ENCODE measurements around the gene TXNRD1.
"Not testable (repeated sequence)": the region's sequence is repeated elsewhere in the genome, so short reads cannot be mapped to it uniquely, and the experiment has no call there.

The TXNRD1 gene

DNA sequence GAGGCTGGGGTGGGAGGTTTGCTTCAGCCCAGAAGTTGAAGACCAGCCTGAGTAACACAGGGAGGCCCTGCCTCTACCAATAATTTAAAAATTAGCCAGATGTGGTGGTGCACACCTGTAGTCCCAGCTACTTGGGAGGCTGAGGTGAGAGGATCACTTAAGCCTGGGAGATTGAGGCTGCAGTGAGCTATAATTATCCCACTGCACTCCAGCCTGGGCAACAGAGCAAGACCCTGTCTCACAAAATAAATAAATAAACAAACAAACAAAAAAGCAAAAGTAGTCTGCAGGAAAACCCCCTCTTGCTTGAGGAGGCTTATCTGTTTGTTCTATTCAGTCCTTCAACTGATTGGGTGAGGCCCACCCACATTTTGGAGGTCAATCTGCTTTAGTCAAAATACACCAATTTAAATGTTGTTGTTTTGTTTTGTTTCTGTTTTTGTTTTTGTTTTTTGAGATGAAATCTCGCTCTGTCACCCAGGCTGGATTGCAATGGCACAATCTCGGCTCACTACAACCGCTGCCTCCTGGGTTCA lies 24.9 kb upstream of the TXNRD1 start:
- no peak for DNase-seq (ENCODE audit: low read depth in 2 of 2)

DNA sequence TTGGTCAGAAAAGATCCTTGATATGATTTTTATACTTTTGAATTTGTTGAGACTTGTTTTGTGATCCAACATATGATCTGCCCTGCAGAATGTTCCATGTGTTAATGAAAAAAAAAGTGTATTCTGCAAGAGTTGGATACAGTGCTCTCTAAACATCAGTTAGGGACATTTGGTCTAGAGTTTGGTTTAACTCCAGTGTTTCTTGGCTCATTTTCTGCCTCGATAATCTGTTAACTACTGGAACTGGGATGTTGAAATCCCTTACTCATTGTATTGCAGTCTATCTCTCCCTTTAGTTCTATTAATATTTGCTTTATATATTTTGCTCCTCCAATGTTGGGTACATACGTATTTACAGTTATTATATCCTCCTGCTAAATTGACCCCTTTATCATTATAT lies 18.3 kb upstream of the TXNRD1 start:
- no peak for DNase-seq (ENCODE audit: low read depth in 2 of 2)

DNA sequence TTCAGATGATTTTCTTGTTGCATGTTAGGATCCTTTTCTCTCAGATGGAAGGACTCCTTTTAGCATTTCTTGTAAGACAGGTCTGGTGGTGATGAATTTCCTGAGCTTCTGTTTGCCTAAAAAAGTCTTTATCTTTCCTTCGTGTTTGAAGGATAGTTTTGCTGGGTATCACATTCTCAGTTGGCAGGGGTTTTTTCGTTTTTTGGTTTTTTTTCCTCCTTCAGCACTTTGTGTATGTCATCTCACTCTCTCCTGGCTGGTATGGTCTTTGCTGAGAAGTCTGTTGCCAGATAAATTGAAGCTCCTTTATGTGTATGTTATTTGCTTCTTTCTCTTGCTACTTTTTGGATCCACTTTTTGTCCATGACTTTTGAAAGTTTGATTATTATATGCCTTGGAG lies 15.6 kb upstream of the TXNRD1 start:
- DNase-seq (ENCODE audit: low read depth in 2 of 2), result no peak

DNA sequence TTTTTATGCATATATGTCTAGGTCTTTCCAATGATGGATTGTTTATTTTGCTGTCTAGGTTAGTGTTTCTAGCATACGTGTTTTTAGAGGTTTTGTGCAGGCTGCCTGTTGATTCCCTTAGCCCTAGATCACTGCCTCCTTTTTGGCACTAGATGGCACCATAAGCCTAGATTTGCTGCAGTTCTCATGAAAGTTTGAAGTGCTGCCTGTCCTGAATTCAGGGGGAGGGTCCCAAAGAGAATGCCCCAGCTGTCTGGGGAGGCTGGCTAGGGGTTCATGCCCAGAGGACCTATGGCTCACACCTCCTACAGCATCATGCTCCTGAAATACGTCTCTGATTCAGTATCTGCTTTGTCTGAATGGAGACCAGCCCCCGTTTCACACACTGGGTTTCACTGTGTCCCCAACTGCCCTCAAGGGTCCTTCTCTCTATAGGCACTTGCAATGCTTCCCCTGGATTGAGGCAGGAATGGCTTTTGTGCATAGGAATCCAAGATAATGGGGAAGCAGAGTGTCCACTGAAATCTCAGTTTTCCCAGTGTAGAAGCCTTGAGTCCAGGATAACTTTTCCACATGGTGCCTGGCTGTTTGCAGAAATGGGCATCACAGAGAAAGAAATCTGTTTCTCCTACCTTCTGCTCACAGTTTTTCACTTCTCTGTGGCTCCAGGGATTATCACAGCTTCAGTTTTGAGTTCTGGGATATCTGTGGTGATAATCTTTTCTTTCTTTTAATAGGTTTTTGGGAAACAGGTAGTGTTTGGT lies 14.2 kb upstream of the TXNRD1 start:
- peak in 1 of 2 donors; percentile 11 for DNase-seq (ENCODE audit: low read depth in 2 of 2)

DNA sequence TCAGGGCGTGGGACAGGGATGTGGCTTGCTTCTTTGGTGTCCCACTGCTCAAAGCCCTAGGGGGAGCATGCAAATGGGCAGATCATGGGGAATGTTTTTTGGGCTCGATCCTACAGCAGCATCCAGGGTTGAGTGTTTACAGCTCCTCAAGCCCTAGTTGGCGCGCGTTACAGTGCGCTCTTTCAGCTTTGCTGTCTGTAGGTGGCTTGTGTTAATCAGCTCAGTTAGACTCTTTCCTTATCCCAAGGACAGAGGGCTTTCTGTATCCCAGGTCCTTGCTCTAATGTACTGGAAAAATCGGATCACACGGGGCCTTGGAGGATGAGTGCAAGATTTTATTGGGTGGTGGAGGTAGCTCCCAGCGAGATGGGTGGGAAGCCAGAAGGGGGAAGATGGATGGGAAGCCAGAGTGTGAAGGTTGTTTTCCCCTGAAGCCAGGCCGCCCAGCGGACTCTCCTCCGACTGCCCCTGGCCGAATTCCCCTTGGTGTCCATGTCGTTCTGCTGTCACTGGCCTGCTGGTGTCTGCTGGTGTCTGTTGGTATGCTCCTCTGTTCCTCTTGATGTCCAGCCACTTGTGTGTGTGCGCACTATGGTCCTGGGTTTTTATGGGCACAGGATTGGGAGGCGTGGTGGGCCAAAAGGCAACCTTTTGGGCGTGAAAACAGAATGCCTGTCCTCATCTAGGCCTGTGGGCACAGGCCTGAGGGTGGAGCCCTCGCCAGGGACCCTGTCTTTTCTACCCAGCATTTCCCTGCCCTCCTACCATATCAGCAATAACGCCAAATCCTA lies 10.7 kb upstream of the TXNRD1 start:
- no peak for DNase-seq (ENCODE audit: low read depth in 2 of 2)

DNA sequence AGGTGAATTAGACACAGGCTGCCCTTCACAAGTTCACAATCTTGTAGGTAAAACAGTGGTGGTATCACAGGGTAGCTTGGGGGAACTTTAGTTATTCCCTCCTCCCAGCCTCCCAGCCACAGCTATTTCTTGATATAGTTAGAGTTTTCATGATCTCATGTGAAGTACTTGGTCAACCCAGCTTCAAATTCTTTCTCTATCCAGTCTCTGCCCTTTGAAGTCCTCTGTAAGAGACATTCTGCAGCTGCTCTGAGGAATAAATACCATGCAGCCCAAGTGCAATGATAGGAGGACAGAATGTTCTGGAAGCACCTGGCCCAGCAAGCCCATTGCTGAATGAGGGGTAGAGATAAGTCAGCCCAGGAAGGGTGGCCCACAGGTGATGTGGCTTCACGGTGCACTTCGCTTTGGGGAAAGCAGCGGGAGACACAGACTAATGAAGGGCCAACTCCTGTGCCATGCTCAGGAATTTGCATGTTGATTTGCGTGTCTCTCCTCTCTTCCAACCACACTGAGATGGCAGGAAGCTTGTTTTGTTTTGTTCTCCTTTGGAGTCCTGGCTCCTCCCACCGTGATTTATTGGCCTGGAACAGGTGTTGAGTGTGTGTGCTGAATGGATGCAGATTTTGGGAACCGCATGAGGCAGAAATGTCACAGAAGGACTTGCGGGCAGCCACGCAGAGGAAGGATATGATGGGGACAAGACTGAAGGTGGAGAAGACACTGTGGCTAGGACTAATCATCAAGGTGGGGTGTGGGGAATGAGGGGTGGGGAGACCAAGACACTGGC lies 8.0 kb upstream of the TXNRD1 start:
- DNase-seq (ENCODE audit: low read depth in 2 of 2), result no peak

DNA sequence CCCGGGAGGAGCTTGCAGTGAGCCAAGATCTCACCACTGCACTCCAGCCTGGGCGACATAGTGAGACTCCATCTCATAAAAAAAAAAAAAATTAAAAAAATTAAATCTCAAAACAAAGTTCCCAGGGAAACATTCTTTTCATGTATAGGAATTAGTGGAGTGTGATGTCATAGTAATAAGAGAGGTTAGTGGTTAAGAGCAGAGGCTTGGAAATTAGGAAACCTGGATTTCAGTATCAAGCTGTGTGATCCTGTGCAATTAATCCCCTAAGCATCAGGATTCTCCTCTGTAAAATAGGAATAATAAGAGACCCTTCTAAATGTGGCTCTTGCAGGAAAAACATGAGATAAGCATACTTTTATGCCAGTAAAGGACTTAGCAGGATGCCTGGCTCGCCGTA lies 3.1 kb upstream of the TXNRD1 start:
- no peak for DNase-seq (ENCODE audit: low read depth in 2 of 2)

DNA sequence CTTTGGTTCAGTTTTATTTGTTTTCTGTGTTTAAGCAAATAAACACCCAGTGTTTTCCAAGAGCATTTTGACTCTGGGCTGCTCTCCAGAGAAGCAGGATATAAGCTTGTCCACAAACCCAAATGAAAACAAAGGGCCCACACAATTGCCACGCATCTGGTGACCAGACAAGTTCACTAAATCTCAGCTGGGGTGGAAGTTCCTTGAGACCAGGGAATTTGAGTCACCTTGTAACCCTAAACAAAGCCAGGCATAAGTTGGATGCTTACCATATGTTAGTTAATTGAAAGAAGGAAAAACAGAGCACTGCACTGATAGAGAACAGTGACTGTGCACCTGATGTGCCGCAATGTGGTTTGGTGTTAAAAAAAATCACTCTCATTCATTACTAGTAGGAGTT lies 1.6 kb upstream of the TXNRD1 start:
- DNase-seq (ENCODE audit: low read depth in 2 of 2), result no peak

DNA sequence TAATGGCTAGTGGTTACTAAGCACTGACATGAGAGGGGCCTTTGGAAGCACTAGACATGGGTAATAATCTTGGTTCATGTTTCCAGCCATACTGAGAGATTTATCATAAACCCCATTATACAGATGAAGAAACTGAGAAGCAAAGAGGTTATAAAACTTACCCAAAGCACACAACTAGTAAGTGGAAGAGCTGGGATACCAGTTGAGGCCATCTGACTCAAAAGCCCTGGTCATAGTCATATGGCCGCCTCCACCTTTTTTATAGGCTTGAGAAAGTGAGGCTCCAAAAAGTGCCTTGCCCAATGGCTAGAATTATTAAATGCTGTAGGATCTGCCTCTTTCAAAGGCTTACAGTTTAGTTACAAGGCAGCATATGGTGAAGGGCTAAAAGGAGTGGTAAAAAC lies 944 bp downstream of the TXNRD1 start:
- DNase-seq (ENCODE audit: low read depth in 2 of 2), result no peak

DNA sequence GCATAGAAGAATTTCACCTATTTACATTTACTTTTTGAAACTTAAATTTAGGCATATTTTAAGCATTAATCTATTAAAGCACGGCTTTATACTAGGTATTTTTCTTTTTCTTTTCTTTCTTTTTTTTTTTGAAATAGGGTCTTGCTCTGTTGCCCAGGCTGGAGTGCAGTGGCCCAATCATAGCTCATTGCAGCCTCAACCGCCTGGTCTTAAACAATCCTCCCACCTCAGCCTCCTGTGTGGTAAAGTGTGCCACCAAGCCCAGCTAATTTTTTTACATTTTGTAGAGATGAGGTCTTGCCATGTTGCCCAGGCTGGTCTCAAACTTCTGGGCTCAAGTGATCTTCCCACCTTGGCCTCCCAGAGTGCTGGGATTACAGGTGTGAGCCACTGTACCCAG lies 2.9 kb downstream of the TXNRD1 start:
- not testable (repeated sequence) for DNase-seq (ENCODE audit: low read depth in 2 of 2)

DNA sequence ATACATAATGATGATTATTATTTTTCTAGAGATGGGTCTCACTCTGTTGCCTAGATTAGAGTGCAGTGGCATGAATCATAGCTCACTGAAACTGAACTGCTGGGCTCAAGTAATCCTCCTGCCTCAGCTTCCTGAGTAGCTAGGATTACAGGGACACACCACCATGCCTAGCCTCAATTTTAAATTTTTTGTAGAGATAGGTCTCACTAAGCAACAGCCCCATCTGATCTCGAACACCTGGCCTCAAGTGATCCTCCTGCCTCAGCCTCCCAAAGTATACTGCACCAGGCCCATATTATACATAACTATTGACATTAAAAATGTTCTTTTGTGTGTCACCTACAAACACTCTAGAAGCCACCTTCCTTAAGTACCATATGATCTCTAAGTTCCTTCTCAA lies 3.4 kb downstream of the TXNRD1 start:
- DNase-seq (ENCODE audit: low read depth in 2 of 2), result no peak

DNA sequence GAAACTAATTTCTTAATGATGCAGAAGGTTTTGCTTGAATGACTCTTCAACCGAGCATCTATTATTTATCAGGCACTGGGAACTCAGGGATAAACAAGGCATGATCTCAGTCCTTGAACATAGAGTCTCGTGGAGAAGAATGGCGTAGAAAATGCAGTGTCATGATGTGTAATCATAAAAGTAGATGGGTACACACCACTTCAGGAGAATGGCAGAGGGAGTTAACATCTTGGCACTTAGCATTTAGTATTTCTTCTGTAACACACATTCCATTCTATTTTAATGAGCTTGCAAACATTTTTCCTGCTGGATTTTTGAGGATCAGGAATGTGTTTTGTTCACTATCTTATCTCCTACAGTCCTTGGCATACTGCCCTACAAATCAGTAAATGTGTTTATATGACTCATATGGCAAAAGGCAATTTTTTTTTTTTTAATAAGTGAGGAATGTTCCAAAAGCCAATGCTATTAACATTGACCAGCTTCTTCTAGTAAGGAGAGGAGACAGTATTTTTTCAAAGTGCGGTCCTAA lies 3.8 kb downstream of the TXNRD1 start:
- no peak for DNase-seq (ENCODE audit: low read depth in 2 of 2)

DNA sequence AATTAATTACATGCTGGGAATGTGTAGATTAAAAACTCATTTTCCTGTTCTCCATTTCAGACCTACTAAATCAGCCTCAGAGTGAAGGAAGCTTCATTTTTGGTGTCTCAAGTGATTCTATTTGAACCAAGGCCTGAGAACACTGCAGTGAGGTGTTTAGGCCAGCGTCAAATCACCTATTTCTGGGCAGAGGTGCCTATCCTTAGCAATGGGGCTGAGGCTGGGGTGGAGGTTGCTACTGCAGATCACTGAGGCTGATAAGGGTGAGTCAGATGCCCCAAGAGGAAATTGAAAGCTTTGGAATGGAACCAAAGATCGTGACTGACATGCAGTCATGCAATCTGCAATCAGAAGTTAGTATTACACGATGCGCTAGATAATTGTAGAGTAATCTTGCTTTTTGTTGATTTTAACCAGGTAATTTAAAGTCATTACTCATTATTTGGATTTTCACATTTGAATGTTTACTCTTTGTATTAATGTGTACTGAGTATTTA lies 4.4 kb downstream of the TXNRD1 start:
- peak in 1 of 2 donors; percentile 23 for DNase-seq (ENCODE audit: low read depth in 2 of 2)

DNA sequence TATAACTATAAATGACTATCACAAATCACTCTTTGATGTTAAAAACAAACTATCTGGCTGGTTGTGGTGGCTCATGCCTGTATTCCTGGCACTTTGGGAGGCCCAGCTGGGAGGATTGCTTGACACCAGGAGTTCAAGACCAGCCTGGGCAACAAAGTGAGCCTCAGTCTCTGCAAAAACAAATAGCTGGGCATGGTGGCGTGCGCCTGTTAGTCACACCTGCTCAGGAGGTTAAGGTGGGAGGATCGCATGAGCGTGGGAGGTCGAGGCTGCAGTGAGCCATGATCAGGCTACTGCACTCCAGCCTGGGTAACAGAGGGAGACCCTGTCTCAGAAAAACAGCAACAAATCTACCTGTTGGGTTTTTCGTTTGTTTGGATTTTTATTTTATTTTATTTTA lies 5.4 kb downstream of the TXNRD1 start:
- DNase-seq (ENCODE audit: low read depth in 2 of 2), result no peak

DNA sequence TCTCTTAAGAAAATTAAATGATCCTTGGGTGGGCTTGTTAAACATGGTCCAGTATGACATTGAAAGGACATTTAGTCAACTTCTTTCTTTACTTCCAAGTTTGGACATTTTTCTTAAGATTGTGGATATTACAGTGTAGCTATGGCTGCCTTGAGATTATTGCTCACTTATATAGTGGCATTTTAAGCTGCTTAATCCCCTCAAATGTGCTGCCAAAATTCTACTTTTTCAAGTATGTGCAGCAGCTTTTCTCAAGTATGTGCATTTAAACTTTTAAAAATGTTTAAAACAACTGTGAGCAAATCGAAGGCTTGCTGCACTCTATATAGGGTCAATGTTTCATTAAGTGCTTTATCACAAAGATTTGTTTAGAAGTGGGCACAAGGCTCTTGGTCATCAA lies 7.4 kb downstream of the TXNRD1 start:
- no peak for DNase-seq (ENCODE audit: low read depth in 2 of 2)

DNA sequence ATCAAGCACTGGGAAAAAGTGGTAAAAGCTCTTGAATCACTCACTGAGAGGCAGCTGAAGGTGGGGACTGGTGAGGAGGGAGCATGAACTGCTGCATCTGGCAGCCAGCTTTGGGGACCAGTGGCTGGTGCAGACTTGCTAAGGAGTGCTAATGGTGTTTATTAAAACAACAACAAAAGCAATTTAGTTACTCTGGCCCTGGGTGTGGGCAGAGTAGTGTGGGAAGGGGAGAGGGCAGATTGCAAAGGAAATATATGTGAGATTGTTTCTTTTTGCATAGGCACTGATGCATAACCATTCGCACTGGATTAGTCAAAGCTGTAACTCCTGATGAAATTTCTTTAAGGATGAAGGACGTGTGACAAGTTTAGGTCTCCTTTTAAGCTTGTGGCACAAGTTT lies 8.1 kb downstream of the TXNRD1 start:
- no peak for DNase-seq (ENCODE audit: low read depth in 2 of 2)

DNA sequence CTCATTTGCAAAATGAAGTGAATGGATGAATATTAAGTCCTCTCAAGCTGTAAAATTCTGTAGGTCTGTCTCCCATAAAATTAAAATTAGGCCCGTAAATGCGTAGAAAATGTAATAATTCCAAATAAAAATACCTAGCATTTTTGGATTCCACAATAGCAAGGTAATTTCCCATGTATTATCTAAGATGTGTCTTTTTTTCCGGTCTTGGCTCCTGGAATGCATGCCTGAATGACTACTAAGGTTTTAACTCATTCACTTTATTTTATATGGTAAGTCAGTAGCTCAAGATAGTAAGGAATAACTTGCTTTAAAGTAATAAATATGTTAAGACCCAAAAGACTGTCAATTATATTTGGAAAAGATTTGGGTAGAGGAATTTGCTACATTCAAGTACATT lies 11.1 kb downstream of the TXNRD1 start:
- no peak for DNase-seq (ENCODE audit: low read depth in 2 of 2)

DNA sequence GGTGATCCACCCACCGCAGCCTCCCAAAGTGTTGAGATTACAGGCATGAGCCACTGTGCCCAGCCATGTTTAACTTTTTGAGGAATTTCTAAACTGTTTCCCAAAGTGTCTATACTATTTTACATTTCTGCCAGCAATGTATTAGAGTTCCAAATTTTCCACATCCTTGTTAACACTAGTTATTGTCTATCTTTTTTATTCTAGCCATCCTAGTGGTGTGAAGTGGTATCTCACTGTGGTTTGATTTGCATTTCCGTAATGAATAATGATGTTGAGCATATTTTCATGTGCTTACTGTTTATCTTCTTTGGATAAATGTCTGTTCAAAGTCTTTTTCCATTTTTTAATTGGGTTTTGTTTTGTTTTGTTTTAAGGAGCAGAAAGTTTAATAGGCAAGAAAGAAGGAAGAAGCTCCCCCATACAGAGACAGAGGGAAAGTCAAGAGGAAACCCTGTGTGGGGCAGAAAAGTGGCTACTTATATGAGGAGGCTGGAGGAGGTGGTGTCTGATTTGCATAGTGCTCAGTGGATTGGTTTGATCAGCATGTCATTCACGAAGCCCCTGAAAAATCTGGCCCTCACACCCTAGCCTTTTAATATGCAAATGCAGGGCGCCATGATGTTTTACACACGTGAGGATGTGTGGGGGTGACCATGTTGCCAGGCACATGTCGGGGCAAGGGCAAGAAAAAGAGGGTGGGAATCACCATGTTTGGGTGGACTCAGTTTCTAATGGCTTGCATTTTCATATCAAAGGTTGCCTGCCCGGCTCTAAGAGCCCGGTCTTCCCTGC lies 14.9 kb downstream of the TXNRD1 start:
- no peak for DNase-seq (ENCODE audit: low read depth in 2 of 2)

DNA sequence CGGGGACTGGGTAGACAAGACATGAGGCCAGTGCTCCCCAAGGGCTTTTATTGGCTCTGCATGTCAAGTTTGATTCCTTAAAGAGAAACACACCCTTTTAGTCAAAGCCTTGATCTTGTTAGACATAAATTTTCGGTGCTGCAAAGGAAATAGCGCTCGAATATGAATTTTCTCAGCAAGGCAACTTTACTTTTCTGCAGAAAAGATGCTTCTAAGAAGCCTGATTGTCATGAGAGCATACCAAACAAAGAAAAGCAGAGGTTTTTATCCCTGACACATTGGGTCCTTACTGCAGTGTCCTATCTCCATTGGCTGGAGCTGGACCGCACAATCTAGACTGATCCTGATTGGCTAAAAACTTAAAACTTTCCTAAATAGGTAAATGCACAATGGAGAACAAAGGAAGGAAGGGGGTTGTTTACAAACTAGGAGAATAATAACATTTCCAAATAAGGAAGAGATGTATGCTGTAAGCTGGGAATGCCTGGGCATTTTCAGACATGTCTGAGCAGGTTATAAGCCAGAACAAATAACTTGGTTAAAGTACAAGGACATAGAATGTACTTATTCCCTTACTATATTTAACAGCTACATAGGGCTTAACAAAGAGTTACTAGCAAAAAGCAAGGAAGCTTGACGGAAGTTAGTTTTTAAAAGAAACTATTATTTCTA lies 17.2 kb downstream of the TXNRD1 start:
- no peak for DNase-seq (ENCODE audit: low read depth in 2 of 2)

DNA sequence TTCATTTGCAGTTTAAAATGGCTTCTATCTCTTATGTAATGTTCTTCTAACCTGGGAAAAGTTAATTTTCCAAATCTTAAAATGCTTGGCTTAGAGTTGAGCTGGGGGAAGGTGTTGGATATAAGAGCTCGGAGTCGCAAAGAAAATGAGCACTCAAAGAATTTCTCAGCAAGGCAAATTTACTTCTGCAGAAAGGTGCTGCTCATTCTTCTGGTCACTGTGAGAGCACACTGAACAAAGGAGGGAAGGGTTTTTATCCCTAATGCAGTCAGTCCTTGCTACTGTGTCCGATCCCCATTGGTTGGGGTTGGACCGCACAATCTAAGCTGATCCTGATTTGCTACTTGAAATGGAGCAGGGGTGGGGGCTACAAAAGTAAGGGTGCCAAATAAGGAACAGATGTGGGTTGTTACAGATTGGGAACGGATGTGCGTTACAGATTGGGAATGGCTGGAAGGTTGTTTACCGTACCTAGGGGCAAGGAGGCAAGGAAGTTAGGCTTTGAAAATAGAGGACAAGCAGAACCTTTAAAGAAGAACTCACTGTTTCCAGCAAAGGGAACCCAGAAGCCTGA lies 19.4 kb downstream of the TXNRD1 start:
- DNase-seq (ENCODE audit: low read depth in 2 of 2), result no peak
